MM.1S (cell line): Measurements from ENCODE around the gene PSMB9.

Experiments
- DNase-seq: peaks from one replicate; pipeline ENCODE4 v3.0.0-alpha.2; 2015
- H2AFZ ChIP-seq: fragments of 300-600 bp; sonication (generic); 2 replicates; pipeline ENCODE4 v1.6.0; 2016; ENCODE audit warnings: antibody characterized with exemption, low read length
- H3F3A ChIP-seq: fragments of 300-600 bp; sonication (generic); 2 replicates; pipeline ENCODE4 v1.6.1; 2016; ENCODE audit warnings: mild to moderate bottlenecking, antibody characterized with exemption, low read length, moderate library complexity, mixed read lengths; ENCODE audit not compliant: insufficient read depth
- H3K27ac ChIP-seq: fragments of 300-600 bp; sonication (generic); 2 replicates; pipeline ENCODE4 v1.5.1; 2016; ENCODE audit warnings: mild to moderate bottlenecking, low read length
- H3K27me3 ChIP-seq: fragments of 300-600 bp; sonication (generic); replicated peaks from 2 replicates; pipeline ENCODE4 v1.6.0; 2016; ENCODE audit warnings: low read length; ENCODE audit not compliant: insufficient read depth
- H3K36me3 ChIP-seq: fragments of 300-600 bp; sonication (generic); replicated peaks from 2 replicates; pipeline ENCODE4 v1.6.1; 2016; ENCODE audit warnings: mild to moderate bottlenecking, low read length, mixed read lengths; ENCODE audit not compliant: insufficient read depth
- H3K4me1 ChIP-seq: fragments of 300-600 bp; sonication (generic); 2 replicates; pipeline ENCODE4 v1.6.1; 2016; ENCODE audit warnings: low read length, mixed read lengths
- H3K4me2 ChIP-seq: fragments of 300-600 bp; sonication (generic); 2 replicates; pipeline ENCODE4 v1.6.0; 2016; ENCODE audit warnings: low read depth, low read length
- H3K4me3 ChIP-seq: fragments of 300-600 bp; sonication (generic); 2 replicates; pipeline ENCODE4 v1.5.1; 2016; ENCODE audit warnings: low read length, mixed read lengths
- H3K79me2 ChIP-seq: fragments of 300-600 bp; sonication (generic); 2 replicates; pipeline ENCODE4 v1.6.1; 2016; ENCODE audit warnings: mixed run types, low read length, mixed read lengths
- H3K9ac ChIP-seq: fragments of 300-600 bp; sonication (generic); 2 replicates; pipeline ENCODE4 v1.6.1; 2016; ENCODE audit warnings: low read length, mixed read lengths
- H3K9me2 ChIP-seq: fragments of 300-600 bp; sonication (generic); replicated peaks from 2 replicates; pipeline ENCODE4 v1.6.1; 2016; ENCODE audit warnings: mild to moderate bottlenecking, low read length, mixed read lengths; ENCODE audit not compliant: insufficient read depth
- H3K9me3 ChIP-seq: fragments of 300-600 bp; sonication (generic); replicated peaks from 2 replicates; pipeline ENCODE4 v1.6.1; 2016; ENCODE audit warnings: mild to moderate bottlenecking, low read length, mixed read lengths; ENCODE audit not compliant: insufficient read depth
- H4K20me1 ChIP-seq: fragments of 300-600 bp; sonication (generic); 2 replicates; pipeline ENCODE4 v1.6.1; 2016; ENCODE audit warnings: mild to moderate bottlenecking, low read length, moderate library complexity, mixed read lengths; ENCODE audit not compliant: insufficient read depth
- CTCF ChIP-seq: fragments of 300-600 bp; sonication (generic); IDR thresholded peaks from 2 replicates; pipeline ENCODE4 v1.5.1; 2016; ENCODE audit warnings: antibody characterized with exemption, low read length, mixed read lengths
- EZH2 ChIP-seq: fragments of 300-600 bp; sonication (generic); optimal IDR thresholded peaks from 2 replicates; pipeline ENCODE3; 2017; ENCODE audit warnings: low read depth, mild to moderate bottlenecking, antibody characterized with exemption, low read length, mixed read lengths
- EZH2phosphoT487 ChIP-seq: fragments of 300-600 bp; sonication (generic); IDR thresholded peaks from 2 replicates; pipeline ENCODE4 v1.6.1; 2018; ENCODE audit warnings: antibody characterized with exemption, low read length

PSMB9 gene

DNA sequence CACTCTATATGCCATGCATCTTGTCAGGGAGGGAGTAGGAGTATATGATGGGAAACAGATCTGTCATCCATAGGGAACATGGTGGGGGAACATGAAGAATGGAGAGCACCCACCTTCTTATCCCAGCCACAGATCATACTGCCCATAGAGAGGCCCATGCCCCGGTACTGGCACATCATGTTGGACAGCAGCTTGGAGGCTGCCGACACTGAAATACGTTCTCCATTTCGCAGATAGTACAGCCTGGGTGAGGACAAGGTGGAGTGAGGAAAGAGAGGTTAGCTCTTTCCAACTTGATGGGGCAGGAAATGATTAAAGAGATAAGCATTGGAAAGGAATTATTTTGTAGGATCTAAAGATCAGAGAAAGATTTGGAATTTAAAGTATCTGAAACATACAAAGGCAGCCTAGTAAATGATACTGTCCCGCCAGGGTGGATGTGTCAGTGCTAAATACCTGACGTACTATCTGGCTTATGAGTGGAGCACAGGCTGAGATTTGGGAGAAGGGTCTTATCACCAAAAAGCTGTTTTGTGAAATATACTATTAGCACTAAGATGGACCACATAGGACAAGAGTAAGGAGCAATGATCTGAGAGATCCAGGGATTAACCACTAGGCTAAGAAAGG lies 11.9 kb upstream of the PSMB9 start:
- Histone ChIP-seq H3K4me2 (no peak overlapping the region), H3K36me3 (no peaks in the 10 kb centered on the region), H3K4me1 (peaks cover 24% of the 10 kb centered on the region), H3K27ac (no peak overlapping the region), H3K79me2 (peaks cover 47% of the 10 kb centered on the region), H3K9me3 (no peaks in the 10 kb centered on the region), H3K9me2 (no peaks in the 10 kb centered on the region), H3K9ac (no peak overlapping the region), H3K4me3 (no peak overlapping the region), H2AFZ (no peak overlapping the region), H3F3A (peaks cover 27% of the 10 kb centered on the region), H4K20me1 (no peaks in the 10 kb centered on the region), H3K27me3 (no peaks in the 10 kb centered on the region)
- DNase-seq, result no peak
- TF ChIP-seq EZH2, result no peak
- TF ChIP-seq EZH2phosphoT487, result no peak
- TF ChIP-seq CTCF, result no peak

DNA sequence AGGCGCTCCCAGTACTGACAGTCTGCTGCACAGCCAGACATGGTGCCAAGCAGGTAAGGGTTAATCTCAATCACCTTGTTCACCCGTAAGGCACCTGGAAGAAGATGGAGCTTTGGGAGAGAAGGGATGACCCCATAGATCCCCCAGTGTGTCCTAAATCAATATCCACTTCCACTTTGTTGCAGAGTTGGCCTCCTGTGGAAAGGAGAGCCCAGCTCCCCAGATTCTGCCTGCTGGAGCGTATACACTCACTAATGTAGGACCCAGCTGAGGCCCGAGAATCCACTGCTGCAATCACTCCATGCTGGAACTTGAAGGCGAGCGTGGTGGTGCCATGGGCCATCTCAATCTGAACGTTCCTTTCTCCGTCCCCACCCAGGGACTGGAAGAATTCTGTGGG lies 11.3 kb upstream of the PSMB9 start:
- Histone ChIP-seq H3K9me2 (no peaks in the 10 kb centered on the region), H3F3A (peaks cover 27% of the 10 kb centered on the region), H3K36me3 (no peaks in the 10 kb centered on the region), H3K4me1 (peaks cover 21% of the 10 kb centered on the region), H3K4me3 (no peak overlapping the region), H3K79me2 (peaks cover 43% of the 10 kb centered on the region), H3K9me3 (no peaks in the 10 kb centered on the region), H3K27me3 (no peaks in the 10 kb centered on the region), H2AFZ (no peak overlapping the region), H3K9ac (no peak overlapping the region), H3K27ac (no peak overlapping the region), H4K20me1 (no peaks in the 10 kb centered on the region), H3K4me2 (peak overlapping the region; percentile 82; the same call in 1 of the 2 replicates)
- no peak for DNase-seq
- TF ChIP-seq EZH2phosphoT487, result no peak

DNA sequence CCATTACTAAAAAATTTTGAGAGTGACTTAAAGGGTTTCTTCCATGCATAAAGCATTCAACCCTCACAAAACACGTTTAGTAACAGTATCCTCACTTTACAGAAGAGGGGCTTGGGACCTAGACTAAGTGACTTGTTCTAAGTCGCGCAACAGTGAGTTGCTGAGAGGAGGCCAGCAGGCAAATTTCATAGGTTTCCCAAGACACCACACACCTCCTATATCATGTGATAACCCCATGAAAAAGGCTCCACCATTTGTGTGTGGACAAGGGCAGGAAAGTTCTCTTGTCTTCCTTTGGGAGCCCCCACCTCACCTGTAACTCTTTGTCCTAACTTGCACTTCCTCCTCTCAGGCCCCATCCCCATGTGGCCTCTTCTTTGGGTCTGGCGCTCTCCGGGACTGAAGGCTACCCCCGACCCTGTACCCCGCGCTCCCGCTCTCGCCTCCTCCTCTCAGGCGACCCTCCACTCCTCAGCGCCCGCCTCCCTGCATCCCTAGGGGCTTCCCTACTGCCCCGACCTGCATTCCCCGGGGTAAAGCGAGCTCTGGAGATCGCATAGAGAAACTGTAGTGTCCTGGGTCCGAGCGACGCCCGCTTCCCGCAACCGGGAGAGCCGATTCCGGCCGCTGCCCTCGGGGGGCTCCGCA lies 10.5 kb upstream of the PSMB9 start:
- Histone ChIP-seq H3F3A (peaks cover 27% of the 10 kb centered on the region), H2AFZ (peak overlapping the region; percentile 86), H3K9me3 (no peaks in the 10 kb centered on the region), H3K4me3 (peak overlapping the region; percentile 88), H3K9ac (peak overlapping the region; percentile 81), H3K79me2 (peaks cover 38% of the 10 kb centered on the region), H4K20me1 (no peaks in the 10 kb centered on the region), H3K4me1 (peaks cover 21% of the 10 kb centered on the region), H3K4me2 (peak overlapping the region; percentile 82), H3K9me2 (no peaks in the 10 kb centered on the region), H3K27me3 (no peaks in the 10 kb centered on the region), H3K27ac (peak overlapping the region; percentile 87; the same call in 1 of the 2 replicates), H3K36me3 (no peaks in the 10 kb centered on the region)
- TF ChIP-seq CTCF, result no peak
- TF ChIP-seq EZH2phosphoT487, result no peak
- TF ChIP-seq EZH2, result no peak
- no peak for DNase-seq
